H1 (cell line): ENCODE results near the gene MANSC4. TPM values are rescaled to one million over a fixed set of nuclear protein-coding genes. Genes with fewer than 3 reads are reported as not detected.

Experiments used
- EGR1 ChIP-seq: IDR thresholded peaks from 2 replicates; pipeline ENCODE4 v1.6.1; 2011; ENCODE audit warnings: low read depth, low read length, borderline replicate concordance
- JUND ChIP-seq: IDR thresholded peaks from 2 replicates; pipeline ENCODE4 v1.6.1; 2011; ENCODE audit warnings: mild to moderate bottlenecking, improper control_type of control experiment, low read length
- MAFK ChIP-seq: IDR thresholded peaks from 2 replicates; pipeline ENCODE4 v1.6.1; 2012; ENCODE audit warnings: low read depth, mild to moderate bottlenecking, improper control_type of control experiment, low read length
- USF2 ChIP-seq: IDR thresholded peaks from 2 replicates; pipeline ENCODE4 v1.6.1; 2011; ENCODE audit warnings: low read length, improper control_type of control experiment
- polyA plus RNA-seq, 7 experiments: library from polyadenylated mRNA; depleted of rRNA in 3 of 7; stranded (reverse) in 5 of 7; unstranded in 2 of 7; fragments of >200 nt in 5 of 7; fragments of 200-250 nt in 2 of 7; gene quantifications; 1 replicate in 5 of 7; 2 replicates in 1 of 7; 4 replicates in 1 of 7; pipeline versions ENCODE4 v1.2.1 to v1.2.3, GENCODE V29; 2011 to 2013; ENCODE audit warnings: missing spikeins in 2 of 7, mixed read lengths in 2 of 7
- total RNA-seq: library from RNA; stranded (reverse); fragmentation: NEBNext Ultra II Directional; extraction: Animal tissue kit (Norgen Biotek cat#: 25700); gene quantifications from 2 replicates; pipeline ENCODE4 v1.2.1, GENCODE V29; 2021

Gene MANSC4
- total and polyA plus RNA-seq, 2 of the 8 experiments (the other 6 are each of a cell fraction or from before 2014, with no cell fraction given): not detected

GRCh38 chr12:27756670-27757195 lies 23.3 kb downstream of the MANSC4 start (continued):
- TF ChIP-seq USF2: no peak
- no peak for TF ChIP-seq MAFK
- TF ChIP-seq JUND: no peak
- TF ChIP-seq EGR1: no peak
